Right lobe of liver (tissue), 4 donors: ENCODE data around the gene ARSI.

Source experiments
- POLR2A ChIP-seq: fragments of 450-650 bp; IDR thresholded peaks from one replicate; pipeline ENCODE4 v1.6.1; 2017; ENCODE audit warnings: antibody characterized with exemption, mild to moderate bottlenecking
- TF ChIP-seq, protein P1 (sequence below), 4 donors: fragments of 200-600 bp in 3 of 4; fragments of 450-650 bp in 1 of 4; IDR thresholded peaks; one replicate each; pipeline versions ENCODE4 v1.5.1 to v1.8.0; 2016 to 2022; ENCODE audit warnings: antibody characterized with exemption in 4 of 4, mild to moderate bottlenecking in 2 of 4
- donor health status: DM: no; HTN: no; CAD: no.
- donor health status: DM: no; HTN: no; CAD: no.
- donor health status: DM: no; HTN: yes; CAD: no.

DNA sequence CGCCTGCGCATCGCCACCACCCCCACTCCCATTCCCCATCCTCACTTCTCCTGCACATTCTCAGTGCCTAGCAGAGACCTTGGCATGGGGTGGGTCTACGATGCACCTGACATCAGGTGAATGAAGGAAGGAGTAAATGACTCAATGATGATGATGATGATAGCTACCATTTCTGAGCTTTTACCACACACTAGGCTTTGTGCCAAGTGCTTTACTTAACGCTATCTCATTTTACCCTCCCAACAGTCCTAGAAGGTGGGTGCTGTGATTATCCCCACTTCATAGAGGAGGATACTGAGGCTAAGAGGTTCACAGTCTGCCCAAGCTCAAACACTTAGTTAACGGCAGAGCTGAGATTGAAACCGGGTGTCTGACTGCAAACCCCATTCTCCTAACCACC is 40.2 kb downstream of the ARSI start:
- TF ChIP-seq, protein P1, sequence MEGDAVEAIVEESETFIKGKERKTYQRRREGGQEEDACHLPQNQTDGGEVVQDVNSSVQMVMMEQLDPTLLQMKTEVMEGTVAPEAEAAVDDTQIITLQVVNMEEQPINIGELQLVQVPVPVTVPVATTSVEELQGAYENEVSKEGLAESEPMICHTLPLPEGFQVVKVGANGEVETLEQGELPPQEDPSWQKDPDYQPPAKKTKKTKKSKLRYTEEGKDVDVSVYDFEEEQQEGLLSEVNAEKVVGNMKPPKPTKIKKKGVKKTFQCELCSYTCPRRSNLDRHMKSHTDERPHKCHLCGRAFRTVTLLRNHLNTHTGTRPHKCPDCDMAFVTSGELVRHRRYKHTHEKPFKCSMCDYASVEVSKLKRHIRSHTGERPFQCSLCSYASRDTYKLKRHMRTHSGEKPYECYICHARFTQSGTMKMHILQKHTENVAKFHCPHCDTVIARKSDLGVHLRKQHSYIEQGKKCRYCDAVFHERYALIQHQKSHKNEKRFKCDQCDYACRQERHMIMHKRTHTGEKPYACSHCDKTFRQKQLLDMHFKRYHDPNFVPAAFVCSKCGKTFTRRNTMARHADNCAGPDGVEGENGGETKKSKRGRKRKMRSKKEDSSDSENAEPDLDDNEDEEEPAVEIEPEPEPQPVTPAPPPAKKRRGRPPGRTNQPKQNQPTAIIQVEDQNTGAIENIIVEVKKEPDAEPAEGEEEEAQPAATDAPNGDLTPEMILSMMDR (IDR thresholded peaks at IDR 0.05) = no peak
- TF ChIP-seq POLR2A = no peak
